Measurements from ENCODE around the gene EXOC6B. TPM values are rescaled to one million over a fixed set of nuclear protein-coding genes. Genes with fewer than 3 reads are reported as not detected.
"Not testable (repeated sequence)": the region's sequence is repeated elsewhere in the genome, so short reads cannot be mapped to it uniquely, and the experiment has no call there.

EXOC6B gene
- total RNA-seq, 1 donor from 2014 or later, result 16.9 TPM

- intact Hi-C loops (cut with micrococcal nuclease), result no loop called here
Observed at GRCh38 chr2:72623481-72623880, 202.4 kb downstream of the EXOC6B start.

GRCh38 chr2:72619626-72620025 is 206.2 kb downstream of the EXOC6B start:
- intact Hi-C loops (cut with micrococcal nuclease), result no loop called here

GRCh38 chr2:72613931-72614330 is 211.9 kb downstream of the EXOC6B start:
- intact Hi-C loops (cut with micrococcal nuclease), result no loop called here

DNA sequence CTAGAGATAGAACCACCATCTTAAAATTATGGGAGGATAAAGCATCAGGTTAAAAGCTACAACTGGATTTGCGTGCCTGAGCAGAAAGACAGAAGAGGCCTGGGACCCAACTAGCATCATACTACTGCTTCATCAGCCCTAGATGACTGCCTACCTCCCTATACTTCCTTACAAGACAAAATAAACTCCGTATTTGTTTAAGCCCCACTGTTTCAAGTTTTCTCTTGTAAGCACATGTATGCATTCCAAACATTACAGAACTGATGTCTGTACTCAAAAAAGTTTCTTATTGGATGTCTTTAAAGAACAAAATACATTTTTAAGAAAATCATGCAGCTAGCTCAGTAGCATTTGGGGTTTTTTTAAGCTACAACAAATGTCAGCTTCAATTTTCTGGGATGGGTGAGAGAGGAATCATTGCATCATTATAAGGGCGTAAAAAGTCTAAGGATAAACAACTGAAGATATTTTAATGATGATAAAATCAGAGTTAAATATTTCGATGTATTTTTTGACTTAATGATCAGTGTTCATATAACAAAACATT is 213.1 kb downstream of the EXOC6B start:
- intact Hi-C loops (cut with micrococcal nuclease), result no loop called here

GRCh38 chr2:72607189-72607588 is 218.6 kb downstream of the EXOC6B start:
- intact Hi-C loops (cut with micrococcal nuclease), result loop anchor here (10.0 kb wide), 1 partner anchor 682 kb away; no protein-coding TSS in a partner anchor

DNA sequence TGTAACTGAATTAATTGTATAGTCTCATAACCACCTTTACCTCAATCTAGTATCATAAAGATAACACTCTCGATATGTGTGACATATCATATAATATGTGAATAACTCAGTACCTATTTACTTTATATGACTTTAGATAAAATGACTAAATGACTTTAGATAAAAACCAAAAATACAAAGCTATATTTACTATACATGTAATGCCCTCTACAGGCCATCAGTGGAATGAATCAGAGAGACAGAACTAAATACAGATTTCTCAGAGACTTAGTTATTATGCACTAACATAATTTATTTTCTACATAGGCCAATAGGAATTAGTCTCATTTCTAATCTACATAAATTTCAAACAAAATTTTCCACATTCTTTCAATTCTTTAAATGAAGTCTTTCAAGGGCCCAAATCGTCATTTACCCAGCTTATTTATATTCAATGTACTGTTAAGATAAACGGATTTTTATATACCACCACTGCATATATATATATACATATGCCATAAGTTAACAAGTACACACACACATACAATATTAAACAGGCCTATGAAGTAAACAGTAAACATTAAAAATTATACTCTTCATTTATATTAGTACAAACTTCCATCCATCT is 219.9 kb downstream of the EXOC6B start:
- intact Hi-C loops (cut with micrococcal nuclease), result loop anchor here (10.0 kb wide), 1 partner anchor 681 kb away; no protein-coding TSS in a partner anchor

GRCh38 chr2:72604468-72604867 is 221.4 kb downstream of the EXOC6B start:
- intact Hi-C loops (cut with micrococcal nuclease), result loop anchor here (10.0 kb wide), 1 partner anchor 680 kb away; no protein-coding TSS in a partner anchor

GRCh38 chr2:72603481-72603880 is 222.4 kb downstream of the EXOC6B start:
- intact Hi-C loops (cut with micrococcal nuclease), result loop anchor here (10.0 kb wide), 1 partner anchor 679 kb away; no protein-coding TSS in a partner anchor

- intact Hi-C loops (cut with micrococcal nuclease), result loop anchor here (10.0 kb wide), 1 partner anchor 678 kb away; no protein-coding TSS in a partner anchor
Observed at GRCh38 chr2:72602711-72603110, 223.1 kb downstream of the EXOC6B start.

DNA sequence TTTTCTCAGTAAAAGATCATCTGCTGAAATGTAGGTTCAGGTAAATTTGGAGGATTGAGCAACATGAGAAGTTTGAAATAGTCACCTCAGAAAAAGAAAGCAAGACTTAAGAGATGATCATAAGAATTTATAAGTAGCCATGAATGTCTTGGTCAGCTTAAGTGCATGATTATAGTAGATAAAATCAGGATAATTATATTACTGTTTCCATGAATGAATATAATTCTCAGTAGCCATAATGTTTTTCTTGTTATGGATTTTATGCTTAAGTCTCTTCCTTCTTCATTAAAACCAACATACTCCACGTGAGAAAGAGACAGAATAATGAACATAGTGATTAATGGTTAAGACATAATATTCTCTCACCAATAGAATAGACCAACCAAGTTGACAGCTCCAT is 223.7 kb downstream of the EXOC6B start:
- intact Hi-C loops (cut with micrococcal nuclease), result loop anchor here (10.0 kb wide), 1 partner anchor 677 kb away; no protein-coding TSS in a partner anchor

DNA sequence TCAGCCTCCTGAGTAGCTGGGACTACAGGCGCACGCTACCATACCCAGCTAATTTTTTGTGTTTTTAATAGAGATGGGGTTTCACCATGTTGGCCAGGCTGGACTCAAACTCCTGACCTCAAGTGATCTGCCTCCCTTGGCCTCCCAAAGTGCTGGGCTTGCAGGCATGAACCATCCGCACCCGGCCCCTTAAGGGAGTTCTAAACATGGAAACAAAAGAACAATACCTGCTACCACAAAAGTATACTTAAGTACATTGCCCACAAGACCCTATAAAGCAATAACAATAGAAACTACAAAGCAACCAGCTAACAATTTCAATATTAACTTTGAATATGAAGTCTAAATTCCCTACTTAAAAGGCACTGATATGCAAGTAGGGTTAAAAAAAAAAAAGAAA is 242.0 kb downstream of the EXOC6B start:
- intact Hi-C loops (cut with micrococcal nuclease), result not testable (repeated sequence)

DNA sequence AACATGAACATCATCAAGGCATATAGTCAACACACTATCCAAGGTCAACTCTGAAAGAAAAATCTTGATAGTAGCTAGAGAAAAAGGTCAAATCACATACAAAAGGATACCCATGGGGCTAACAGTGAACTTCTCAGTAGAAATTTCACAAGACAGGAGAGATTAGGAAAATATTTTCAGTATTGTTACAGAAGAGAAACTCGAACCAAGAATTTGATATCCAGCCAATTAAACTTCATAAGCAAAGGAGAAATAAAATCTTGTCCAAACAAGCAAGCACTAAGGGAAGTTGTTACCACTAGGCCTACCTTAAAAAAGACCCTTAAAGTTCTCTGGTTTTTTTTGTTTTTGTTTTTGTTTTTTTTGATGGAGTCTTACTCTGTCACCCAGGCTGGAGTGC is 242.5 kb downstream of the EXOC6B start:
- intact Hi-C loops (cut with micrococcal nuclease), result no loop called here

- intact Hi-C loops (cut with micrococcal nuclease), result no loop called here
Observed at GRCh38 chr2:72581560-72582181, 244.2 kb downstream of the EXOC6B start.

GRCh38 chr2:72579591-72580180 is 246.1 kb downstream of the EXOC6B start:
- intact Hi-C loops (cut with micrococcal nuclease), result loop anchor here (5.0 to 10.0 kb wide), 2 partner anchors 425 to 1032 kb away; no protein-coding TSS in a partner anchor

DNA sequence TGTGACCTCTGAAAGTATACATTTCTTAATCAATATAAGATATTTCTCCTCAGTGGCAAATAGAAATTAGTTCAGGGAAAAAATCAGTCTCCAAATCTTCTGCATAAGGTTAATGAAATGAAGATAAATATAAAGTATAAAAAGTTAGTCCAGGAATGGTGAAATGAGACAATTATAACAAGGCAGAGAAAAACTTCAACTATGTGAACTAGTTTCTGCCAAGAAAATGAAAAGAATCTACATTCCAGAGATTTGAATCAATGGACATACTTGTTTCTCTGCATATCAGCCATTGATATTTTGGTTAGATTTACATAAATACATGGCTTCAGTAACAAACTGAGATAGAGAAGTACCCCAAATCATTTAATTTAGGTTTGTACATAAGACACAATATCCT is 249.0 kb downstream of the EXOC6B start:
- intact Hi-C loops (cut with micrococcal nuclease), result loop anchor here (5.0 to 10.0 kb wide), 2 partner anchors 422 to 1030 kb away; no protein-coding TSS in a partner anchor

- intact Hi-C loops (cut with micrococcal nuclease), result loop anchor here (5.0 to 10.0 kb wide), 2 partner anchors 422 to 1029 kb away; no protein-coding TSS in a partner anchor
Observed at GRCh38 chr2:72576459-72576858, 249.4 kb downstream of the EXOC6B start.

DNA sequence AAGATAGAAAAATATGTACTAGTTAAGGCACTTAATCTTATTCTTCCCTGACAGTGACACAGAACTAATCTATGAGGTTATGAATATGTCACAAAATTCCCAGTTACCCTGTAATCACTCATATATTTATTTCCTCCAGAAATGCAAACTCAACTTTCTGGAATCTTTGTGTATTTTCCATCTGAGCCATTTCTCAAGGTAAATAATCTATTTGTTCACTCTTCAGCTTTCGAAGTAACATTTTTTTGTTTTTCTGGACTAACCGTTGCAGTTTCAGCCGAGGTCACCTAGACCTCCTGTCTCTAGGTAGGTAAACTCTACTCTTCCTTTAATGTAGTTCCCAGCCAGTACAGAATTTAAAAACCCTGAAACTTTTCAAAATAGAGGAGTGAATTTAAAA is 250.9 kb downstream of the EXOC6B start:
- intact Hi-C loops (cut with micrococcal nuclease), result loop anchor here (5.0 to 10.0 kb wide), 2 partner anchors 420 to 1028 kb away; no protein-coding TSS in a partner anchor

DNA sequence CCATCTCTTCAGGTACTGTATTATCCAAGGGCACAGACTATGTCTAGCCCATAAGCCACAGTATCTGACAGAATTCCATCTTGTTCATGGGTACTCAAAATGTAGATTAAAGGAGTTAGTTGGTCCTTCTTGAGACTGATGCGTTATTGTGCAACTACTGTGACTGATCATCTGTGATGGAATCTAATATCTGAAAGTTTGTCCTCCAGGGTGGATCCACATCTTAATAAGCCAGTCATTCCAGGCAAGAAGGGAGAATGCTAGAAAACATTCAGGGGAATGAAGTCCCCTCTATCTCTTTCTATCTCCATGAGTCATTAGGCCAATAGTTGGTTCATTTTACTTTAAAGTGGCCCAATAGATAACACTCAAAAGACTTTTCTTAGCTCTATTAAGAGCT is 252.6 kb downstream of the EXOC6B start:
- intact Hi-C loops (cut with micrococcal nuclease), result loop anchor here (10.0 kb wide), 1 partner anchor 418 kb away; no protein-coding TSS in a partner anchor

- intact Hi-C loops (cut with micrococcal nuclease), result loop anchor here (10.0 kb wide), 1 partner anchor 418 kb away; no protein-coding TSS in a partner anchor
Observed at GRCh38 chr2:72572501-72572900, 253.3 kb downstream of the EXOC6B start.

GRCh38 chr2:72570413-72570812 is 255.4 kb downstream of the EXOC6B start:
- intact Hi-C loops (cut with micrococcal nuclease), result loop anchor here (10.0 kb wide), 1 partner anchor 416 kb away; no protein-coding TSS in a partner anchor

- intact Hi-C loops (cut with micrococcal nuclease), result no loop called here
Observed at GRCh38 chr2:72562451-72563153, 263.2 kb downstream of the EXOC6B start.
